Measurements from ENCODE around the gene PNPLA7.

Gene PNPLA7

DNA sequence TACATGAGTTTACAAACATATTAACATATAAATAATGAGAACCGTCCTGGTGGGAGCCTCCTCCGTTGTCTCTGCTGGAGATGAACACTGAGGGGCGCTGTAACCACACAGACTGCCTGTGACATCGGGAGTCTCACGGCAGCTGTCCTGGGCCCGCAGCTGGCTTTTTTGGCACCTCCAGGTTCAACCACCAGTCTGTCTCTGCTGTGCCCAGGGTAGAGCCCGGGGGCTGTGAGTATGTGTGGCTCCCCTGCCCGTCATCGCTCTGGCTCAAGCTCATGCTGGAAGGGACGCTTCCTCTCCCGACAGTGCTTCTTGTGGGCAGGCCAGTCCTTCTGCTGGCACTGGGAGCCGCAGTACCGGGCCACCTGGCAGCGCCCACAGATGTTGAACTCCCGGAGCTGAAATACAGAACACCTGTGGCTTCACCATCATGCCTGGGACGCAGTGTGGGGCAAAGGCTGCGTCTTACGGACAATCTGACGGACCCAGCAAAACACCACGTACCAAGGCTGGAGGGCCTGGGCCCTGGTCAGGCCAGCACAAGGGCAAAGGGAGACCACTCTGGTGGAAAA lies 32.2 kb upstream of the PNPLA7 start:
- H3K4me3 ChIP-seq (ENCODE audit: control insufficient read depth, low read depth, low read length) = no peak overlapping the region
- TF ChIP-seq, protein P1, sequence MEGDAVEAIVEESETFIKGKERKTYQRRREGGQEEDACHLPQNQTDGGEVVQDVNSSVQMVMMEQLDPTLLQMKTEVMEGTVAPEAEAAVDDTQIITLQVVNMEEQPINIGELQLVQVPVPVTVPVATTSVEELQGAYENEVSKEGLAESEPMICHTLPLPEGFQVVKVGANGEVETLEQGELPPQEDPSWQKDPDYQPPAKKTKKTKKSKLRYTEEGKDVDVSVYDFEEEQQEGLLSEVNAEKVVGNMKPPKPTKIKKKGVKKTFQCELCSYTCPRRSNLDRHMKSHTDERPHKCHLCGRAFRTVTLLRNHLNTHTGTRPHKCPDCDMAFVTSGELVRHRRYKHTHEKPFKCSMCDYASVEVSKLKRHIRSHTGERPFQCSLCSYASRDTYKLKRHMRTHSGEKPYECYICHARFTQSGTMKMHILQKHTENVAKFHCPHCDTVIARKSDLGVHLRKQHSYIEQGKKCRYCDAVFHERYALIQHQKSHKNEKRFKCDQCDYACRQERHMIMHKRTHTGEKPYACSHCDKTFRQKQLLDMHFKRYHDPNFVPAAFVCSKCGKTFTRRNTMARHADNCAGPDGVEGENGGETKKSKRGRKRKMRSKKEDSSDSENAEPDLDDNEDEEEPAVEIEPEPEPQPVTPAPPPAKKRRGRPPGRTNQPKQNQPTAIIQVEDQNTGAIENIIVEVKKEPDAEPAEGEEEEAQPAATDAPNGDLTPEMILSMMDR (conservative IDR thresholded peaks at IDR 0.05; ENCODE audit: control insufficient read depth, insufficient read depth, low read depth, low read length) = peak; percentile 33
- peak; percentile 37 for DNase-seq (ENCODE audit: low read depth)

DNA sequence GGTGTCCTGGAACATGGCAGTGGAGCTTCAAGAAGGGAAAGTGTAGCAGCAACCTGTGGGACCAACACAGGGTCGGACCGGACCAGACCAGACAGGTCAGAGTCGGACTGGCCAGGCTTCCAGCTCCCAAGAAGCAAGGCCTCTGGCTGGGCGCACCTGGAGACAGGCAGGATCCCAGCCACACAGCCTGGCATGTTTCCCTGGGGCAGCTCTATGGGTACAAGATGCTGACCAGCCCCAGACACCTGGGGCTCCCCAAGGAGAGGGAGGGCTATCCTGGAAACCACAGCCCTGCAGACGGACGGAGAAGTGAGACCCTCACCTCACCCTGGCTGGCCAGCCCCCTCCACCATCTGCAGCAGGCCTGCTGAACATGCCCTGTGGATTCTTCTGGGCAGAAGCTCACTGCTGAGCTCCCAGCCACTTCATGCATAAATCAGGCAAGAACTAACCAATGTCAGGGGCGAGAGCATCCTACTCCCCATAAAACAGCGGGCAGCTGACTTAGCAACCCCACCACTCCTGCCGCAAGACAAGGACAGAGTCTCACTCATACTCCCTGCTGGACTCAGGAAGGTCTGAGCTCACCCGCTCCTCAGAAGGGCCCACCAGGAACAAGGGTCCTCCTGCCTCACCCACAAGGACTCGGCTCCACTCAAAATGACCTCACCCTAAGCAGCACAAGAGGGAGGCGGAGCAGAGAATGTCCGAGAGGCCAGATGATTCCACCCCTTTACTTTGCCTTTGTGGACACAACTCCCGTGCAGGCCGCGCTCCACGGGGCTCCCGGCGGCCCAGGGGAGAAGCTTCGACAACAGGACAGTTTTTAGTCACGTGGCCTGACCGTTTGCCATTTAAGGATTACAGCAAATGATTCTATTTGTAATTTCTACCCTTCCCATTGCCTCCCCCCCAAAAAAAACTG lies 31.4 kb upstream of the PNPLA7 start:
- TF ChIP-seq, protein P1 (conservative IDR thresholded peaks at IDR 0.05; ENCODE audit: control insufficient read depth, insufficient read depth, low read depth, low read length) = no peak
- DNase-seq (ENCODE audit: low read depth) = no peak
- no peak overlapping the region for H3K4me3 ChIP-seq (ENCODE audit: control insufficient read depth, low read depth, low read length)

DNA sequence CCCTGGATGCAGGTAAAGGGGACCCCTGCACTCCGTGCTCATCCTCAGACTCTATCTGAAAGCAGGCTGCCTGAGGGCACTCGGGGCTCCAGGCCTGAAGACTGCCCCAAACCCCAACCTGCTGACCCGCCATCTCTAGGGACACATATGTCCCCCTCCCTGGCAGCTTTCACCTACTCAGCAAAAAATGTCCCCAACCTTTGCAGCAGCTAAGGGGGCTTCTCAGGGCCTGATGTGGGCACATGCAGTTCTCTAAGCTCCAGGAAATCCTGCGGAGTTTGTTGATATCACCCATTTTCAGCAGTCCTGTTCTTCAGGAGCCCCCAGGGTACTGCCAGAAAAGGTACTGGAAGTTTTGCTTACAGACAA lies 30.7 kb upstream of the PNPLA7 start:
- TF ChIP-seq, protein P1 (conservative IDR thresholded peaks at IDR 0.05; ENCODE audit: control insufficient read depth, insufficient read depth, low read depth, low read length) = no peak
- H3K4me3 ChIP-seq (ENCODE audit: control insufficient read depth, low read depth, low read length) = no peak overlapping the region

GRCh38 chr9:137580209-137580953 lies 30.2 kb upstream of the PNPLA7 start:
- no peak overlapping the region for H3K4me3 ChIP-seq (ENCODE audit: control insufficient read depth, low read depth, low read length)
- TF ChIP-seq, protein P1 (conservative IDR thresholded peaks at IDR 0.05; ENCODE audit: control insufficient read depth, insufficient read depth, low read depth, low read length) = no peak

More for the DNA sequence above, 30.7 kb upstream of the PNPLA7 start:
- DNase-seq (ENCODE audit: low read depth) = no peak

GRCh38 chr9:137579259-137579604 lies 29.0 kb upstream of the PNPLA7 start:
- H3K4me3 ChIP-seq (ENCODE audit: control insufficient read depth, low read depth, low read length) = peak overlapping the region; percentile 50
- TF ChIP-seq, protein P1 (conservative IDR thresholded peaks at IDR 0.05; ENCODE audit: control insufficient read depth, insufficient read depth, low read depth, low read length) = no peak
- DNase-seq (ENCODE audit: low read depth) = no peak

More at GRCh38 chr9:137580209-137580953, 30.2 kb upstream of the PNPLA7 start:
- DNase-seq (ENCODE audit: low read depth) = no peak

DNA sequence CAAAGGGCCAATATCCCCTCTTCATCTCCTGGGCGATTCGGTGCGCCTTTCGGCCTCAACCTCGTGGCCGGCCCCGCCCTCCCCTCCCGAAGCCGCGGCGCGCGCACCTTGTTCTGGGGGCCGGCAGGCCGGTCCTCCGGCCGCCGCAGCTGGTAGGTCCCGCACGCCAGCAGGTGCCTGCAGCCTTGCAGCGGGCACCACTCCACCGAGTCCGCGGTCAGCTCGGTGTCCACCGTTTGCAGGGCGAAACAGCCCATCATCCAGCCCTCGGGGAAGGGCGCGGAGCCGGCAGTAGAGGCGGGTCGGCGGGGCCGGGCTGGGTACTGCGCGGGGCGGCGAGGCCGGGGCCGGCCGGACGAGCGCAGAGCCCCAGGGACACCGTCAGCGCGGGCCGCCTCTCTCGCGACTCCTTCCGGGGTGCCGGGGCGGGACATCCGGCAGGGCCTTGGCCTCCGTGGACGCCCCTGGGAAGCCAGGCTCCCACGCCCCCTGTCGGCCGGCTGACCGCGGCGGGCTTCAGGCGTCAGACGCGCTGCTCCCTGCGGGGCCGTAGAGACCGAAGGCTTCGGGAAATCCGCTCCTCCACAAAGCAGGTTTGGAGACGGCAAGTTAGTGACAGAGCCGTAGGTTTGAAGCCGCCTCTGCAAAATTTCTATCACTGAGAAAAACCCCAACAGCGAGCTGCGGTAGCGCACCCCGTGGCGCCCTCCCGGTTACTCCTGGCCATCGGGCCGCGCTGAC lies 28.5 kb upstream of the PNPLA7 start, which contains the start of gene DPH7:
Gene DPH7, minus strand, starts transcription at position 408 of the 741 bp plus-strand sequence. Its CDS starts 148 bp downstream, at position 260.
- TF ChIP-seq, protein P1 (conservative IDR thresholded peaks at IDR 0.05; ENCODE audit: control insufficient read depth, insufficient read depth, low read depth, low read length) = peak; percentile 55
- peak within 1 kb of the TSS; percentile 72 for H3K4me3 ChIP-seq (ENCODE audit: control insufficient read depth, low read depth, low read length)

More for the DNA sequence above, 28.5 kb upstream of the PNPLA7 start, which contains the start of gene DPH7:
- DNase-seq (ENCODE audit: low read depth) = peak; percentile 85

Data from fibroblast of mammary gland (primary cell).